Fibroblast of skin of left biceps (primary cell): ENCODE results near the gene ZNF22.

ENCODE experiments used
- DNase-seq, 2 experiments: peaks; one replicate each; pipeline ENCODE4 v3.0.0-alpha.2; 2013; ENCODE audit warnings: low read depth in 2 of 2

The ZNF22 gene

GRCh38 chr10:44977287-44978212 is 23.2 kb upstream of the ZNF22 start:
- no peak for DNase-seq

GRCh38 chr10:44978213-44978569 is 22.5 kb upstream of the ZNF22 start:
- DNase-seq: no peak

GRCh38 chr10:44978570-44979280 is 22.0 kb upstream of the ZNF22 start, which contains the start of gene DEPP1:
DEPP1 (minus strand) TSS chr10:44978809; CDS start chr10:44978030, 779 bp downstream.
- DNase-seq: peak; percentile 82 to 85

- DNase-seq: no peak
Measured at GRCh38 chr10:44979281-44980191, 21.2 kb upstream of the ZNF22 start.

GRCh38 chr10:44980309-44981171 is 20.2 kb upstream of the ZNF22 start:
- no peak for DNase-seq

- no peak for DNase-seq
Measured at GRCh38 chr10:44981172-44982113, 19.3 kb upstream of the ZNF22 start.

GRCh38 chr10:44982114-44982460 is 18.6 kb upstream of the ZNF22 start:
- DNase-seq: no peak

GRCh38 chr10:44982496-44982895 is 18.2 kb upstream of the ZNF22 start:
- no peak for DNase-seq

- no peak for DNase-seq
Measured at GRCh38 chr10:44983066-44983894, 17.4 kb upstream of the ZNF22 start.

GRCh38 chr10:44983895-44984278 is 16.8 kb upstream of the ZNF22 start:
- no peak for DNase-seq

GRCh38 chr10:44984671-44985101 is 16.0 kb upstream of the ZNF22 start:
- DNase-seq: no peak

- no peak for DNase-seq
Measured at GRCh38 chr10:44985175-44985681, 15.5 kb upstream of the ZNF22 start.

- DNase-seq: no peak
Measured at GRCh38 chr10:44986179-44986578, 14.5 kb upstream of the ZNF22 start.

- no peak for DNase-seq
Measured at GRCh38 chr10:44986670-44987069, 14.1 kb upstream of the ZNF22 start.

- DNase-seq: no peak
Measured at GRCh38 chr10:44988957-44989585, 11.7 kb upstream of the ZNF22 start.

GRCh38 chr10:44989597-44990301 is 11.0 kb upstream of the ZNF22 start:
- DNase-seq: no peak

GRCh38 chr10:44990302-44990655 is 10.4 kb upstream of the ZNF22 start:
- DNase-seq: no peak

GRCh38 chr10:44990965-44991364 is 9.8 kb upstream of the ZNF22 start:
- DNase-seq: no peak
